GM21576 (cell line): Measurements from ENCODE around the gene SLC35A1.

Experiments
- ATAC-seq: cut with Tn5 transposase; IDR thresholded peaks from one replicate; pipeline ENCODE4 v1.9.1; 2021; ENCODE audit warnings: mild to moderate bottlenecking, moderate library complexity; ENCODE audit not compliant: unreplicated experiment

Gene SLC35A1

GRCh38 chr6:87522686-87523085 lies 49.9 kb downstream of the SLC35A1 start:
- ATAC-seq, result no peak

- ATAC-seq, result no peak
Measured at GRCh38 chr6:87529221-87529620, 56.4 kb downstream of the SLC35A1 start.

GRCh38 chr6:87534377-87535047 lies 61.7 kb downstream of the SLC35A1 start:
- ATAC-seq, result no peak

GRCh38 chr6:87538510-87539260 lies 65.9 kb downstream of the SLC35A1 start:
- no peak for ATAC-seq

- ATAC-seq, result no peak
Measured at GRCh38 chr6:87539554-87539953, 66.8 kb downstream of the SLC35A1 start.

GRCh38 chr6:87540539-87540938 lies 67.8 kb downstream of the SLC35A1 start:
- ATAC-seq, result no peak

GRCh38 chr6:87541041-87541440 lies 68.3 kb downstream of the SLC35A1 start:
- ATAC-seq, result no peak

GRCh38 chr6:87541744-87542143 lies 69.0 kb downstream of the SLC35A1 start:
- ATAC-seq, result no peak

GRCh38 chr6:87543696-87544473 lies 71.1 kb downstream of the SLC35A1 start:
- ATAC-seq, result no peak

GRCh38 chr6:87544474-87544735 lies 71.6 kb downstream of the SLC35A1 start:
- ATAC-seq, result no peak

GRCh38 chr6:87551799-87552198 lies 79.0 kb downstream of the SLC35A1 start:
- ATAC-seq, result no peak

GRCh38 chr6:87553159-87553765 lies 80.5 kb downstream of the SLC35A1 start:
- ATAC-seq, result no peak

GRCh38 chr6:87555506-87555905 lies 82.7 kb downstream of the SLC35A1 start:
- ATAC-seq, result no peak

- no peak for ATAC-seq
Measured at GRCh38 chr6:87558446-87558845, 85.7 kb downstream of the SLC35A1 start.

GRCh38 chr6:87561017-87561416 lies 88.2 kb downstream of the SLC35A1 start:
- ATAC-seq, result no peak
